Left lung (tissue), 10 donors: ENCODE data around the gene PRKCA. TPM values are rescaled to one million over a fixed set of nuclear protein-coding genes. Genes with fewer than 3 reads are reported as not detected.

ENCODE experiments used
- ATAC-seq: fragments of 200-7000 bp; cut with Tn5 transposase; one replicate; pipeline ENCODE4 v1.9.1; 2020; ENCODE audit warnings: moderate library complexity
- DNase-seq, 4 donors: peaks; one replicate each; pipeline ENCODE4 v3.0.0-alpha.2; 2013 to 2020
- H3K27ac ChIP-seq, 2 donors: fragments of 200-600 bp; sonication (generic) in 1 of 2; one replicate each; pipeline versions ENCODE4 v1.5.0 to v1.8.0; 2020 to 2021
- H3K27me3 ChIP-seq, 2 donors: fragments of 200-600 bp; sonication (generic) in 1 of 2; one replicate each; pipeline versions ENCODE4 v1.5.0 to v1.8.0; 2020 to 2021
- H3K36me3 ChIP-seq, 2 donors: fragments of 200-600 bp; sonication (generic) in 1 of 2; one replicate each; pipeline versions ENCODE4 v1.5.0 to v1.8.0; 2020 to 2021
- H3K4me1 ChIP-seq, 2 donors: fragments of 200-600 bp; one replicate each; pipeline ENCODE4 v1.8.0; 2021
- H3K4me3 ChIP-seq, 2 donors: fragments of 200-600 bp; sonication (generic) in 1 of 2; one replicate each; pipeline versions ENCODE4 v1.5.0 to v1.8.0; 2020 to 2021; ENCODE audit warnings: mild to moderate bottlenecking in 1 of 2
- H3K9me3 ChIP-seq, 2 donors: fragments of 200-600 bp; sonication (generic) in 1 of 2; one replicate each; pipeline versions ENCODE4 v1.5.0 to v1.8.0; 2020 to 2021
- CTCF ChIP-seq, 2 donors: fragments of 200-600 bp; sonication (generic) in 1 of 2; IDR thresholded peaks; one replicate each; pipeline versions ENCODE4 v1.5.0 to v1.8.0; 2021; ENCODE audit warnings: antibody characterized with exemption in 2 of 2
- intact Hi-C, 2 donors: fragments of 100-400 bp; cut with DNase I; formaldehyde crosslinking; loops; one replicate each; pipeline versions ENCODE4 v1.11.2 to v1.14.2; 2022
- polyA plus RNA-seq, 6 donors: library from polyadenylated mRNA; unstranded; fragments of 120-200 nt; gene quantifications; one replicate each; pipeline ENCODE4 v1.2.1, GENCODE V29; 2013; ENCODE audit not compliant: insufficient read length in 6 of 6
- total RNA-seq, 2 donors: library from RNA; stranded (reverse); fragmentation: NEBNext Ultra II Directional; extraction: Animal tissue kit (Norgen Biotek cat#: 25700); gene quantifications; one replicate each; pipeline ENCODE4 v1.2.1, GENCODE V29; 2021
- donor health status: DM: no; HTN: yes; CAD: no.
- donor health status: DM: no; HTN: no; CAD: no.

PRKCA gene
- total and polyA plus RNA-seq, 8 donors = 16.4 to 30.4 (median 17.5) TPM

GRCh38 chr17:66367107-66367506 lies 64.7 kb downstream of the PRKCA start:
- no peak for DNase-seq

GRCh38 chr17:66369830-66370229 lies 67.4 kb downstream of the PRKCA start:
- Histone ChIP-seq H3K4me1 (peaks cover 0 to 6% of the 10 kb centered on the region in 2 donors), H3K9me3 (no peaks in the 10 kb centered on the region), H3K36me3 (no peaks in the 10 kb centered on the region), H3K27me3 (no peaks in the 10 kb centered on the region), H3K4me3 (no peak overlapping the region), H3K27ac (no peak overlapping the region)
- DNase-seq = no peak
- TF ChIP-seq CTCF (IDR thresholded peaks at IDR 0.05) = no peak
- intact Hi-C loops = no loop called here
- no peak for ATAC-seq

More at GRCh38 chr17:66367107-66367506, 64.7 kb downstream of the PRKCA start:
- no peak for TF ChIP-seq CTCF (IDR thresholded peaks at IDR 0.05)
- no peaks in the 10 kb centered on the region for H3K27me3 ChIP-seq
- H3K9me3 ChIP-seq = no peaks in the 10 kb centered on the region
- H3K27ac ChIP-seq = no peak overlapping the region
- intact Hi-C loops = no loop called here
- H3K4me1 ChIP-seq = peaks cover 0 to 5% of the 10 kb centered on the region in 2 donors
- H3K4me3 ChIP-seq = no peak overlapping the region
- no peak for ATAC-seq
- H3K36me3 ChIP-seq = no peaks in the 10 kb centered on the region

- DNase-seq (no peak), ATAC-seq (no peak)
- TF ChIP-seq CTCF (IDR thresholded peaks at IDR 0.05) = no peak
- Histone ChIP-seq H3K27ac (no peak overlapping the region), H3K4me3 (no peak overlapping the region), H3K27me3 (no peaks in the 10 kb centered on the region), H3K4me1 (peaks cover 0 to 2% of the 10 kb centered on the region in 2 donors), H3K36me3 (no peaks in the 10 kb centered on the region), H3K9me3 (no peaks in the 10 kb centered on the region)
- intact Hi-C loops = no loop called here
Observed at GRCh38 chr17:66371561-66371960, 69.1 kb downstream of the PRKCA start.

- Histone ChIP-seq H3K4me3 (no peak overlapping the region), H3K9me3 (no peaks in the 10 kb centered on the region), H3K4me1 (peaks cover 0 to 2% of the 10 kb centered on the region in 2 donors), H3K27ac (no peak overlapping the region), H3K36me3 (no peaks in the 10 kb centered on the region), H3K27me3 (no peaks in the 10 kb centered on the region)
- intact Hi-C loops = no loop called here
- no peak for DNase-seq
- ATAC-seq = no peak
- TF ChIP-seq CTCF (IDR thresholded peaks at IDR 0.05) = no peak
Observed at GRCh38 chr17:66372182-66372581, 69.8 kb downstream of the PRKCA start.

GRCh38 chr17:66373079-66373478 lies 70.7 kb downstream of the PRKCA start:
- DNase-seq = no peak
- Histone ChIP-seq H3K9me3 (no peaks in the 10 kb centered on the region), H3K27ac (no peak overlapping the region), H3K36me3 (no peaks in the 10 kb centered on the region), H3K4me1 (peaks cover 0 to 2% of the 10 kb centered on the region in 2 donors), H3K4me3 (no peak overlapping the region), H3K27me3 (no peaks in the 10 kb centered on the region)
- no peak for TF ChIP-seq CTCF (IDR thresholded peaks at IDR 0.05)
- intact Hi-C loops = no loop called here
- no peak for ATAC-seq
